Nephron (organoid): ENCODE results near the gene VAV2.

Experiments
- H3K27ac Mint-ChIP-seq, 3 experiments: 2 replicates each; pipeline ENCODE4 v1.8.0; 2020; ENCODE audit warnings: mixed read lengths in 3 of 3, mild to moderate bottlenecking in 2 of 3, moderate library complexity in 1 of 3
- H3K27me3 Mint-ChIP-seq: 2 replicates; pipeline ENCODE4 v1.8.0; 2021; ENCODE audit warnings: low read depth, mild to moderate bottlenecking, moderate library complexity, mixed read lengths
- H3K36me3 Mint-ChIP-seq: 2 replicates; pipeline ENCODE4 v1.8.0; 2020; ENCODE audit warnings: low read depth, mixed read lengths
- H3K4me1 Mint-ChIP-seq: 2 replicates; pipeline ENCODE4 v1.8.0; 2020; ENCODE audit warnings: mixed read lengths
- H3K4me3 Mint-ChIP-seq, 3 experiments: 2 replicates each; pipeline ENCODE4 v1.8.0; 2020; ENCODE audit warnings: mild to moderate bottlenecking in 3 of 3, mixed read lengths in 3 of 3, moderate library complexity in 2 of 3
- H3K9me3 Mint-ChIP-seq: 2 replicates; pipeline ENCODE4 v1.8.0; 2020; ENCODE audit warnings: mixed read lengths
- CTCF ChIP-seq, 3 experiments: fragments of 200-600 bp; sonication (generic); IDR thresholded peaks; one replicate each; pipeline ENCODE4 v1.5.0; 2021; ENCODE audit warnings: antibody characterized with exemption in 3 of 3; ENCODE audit not compliant: unreplicated experiment in 3 of 3

Gene VAV2

DNA sequence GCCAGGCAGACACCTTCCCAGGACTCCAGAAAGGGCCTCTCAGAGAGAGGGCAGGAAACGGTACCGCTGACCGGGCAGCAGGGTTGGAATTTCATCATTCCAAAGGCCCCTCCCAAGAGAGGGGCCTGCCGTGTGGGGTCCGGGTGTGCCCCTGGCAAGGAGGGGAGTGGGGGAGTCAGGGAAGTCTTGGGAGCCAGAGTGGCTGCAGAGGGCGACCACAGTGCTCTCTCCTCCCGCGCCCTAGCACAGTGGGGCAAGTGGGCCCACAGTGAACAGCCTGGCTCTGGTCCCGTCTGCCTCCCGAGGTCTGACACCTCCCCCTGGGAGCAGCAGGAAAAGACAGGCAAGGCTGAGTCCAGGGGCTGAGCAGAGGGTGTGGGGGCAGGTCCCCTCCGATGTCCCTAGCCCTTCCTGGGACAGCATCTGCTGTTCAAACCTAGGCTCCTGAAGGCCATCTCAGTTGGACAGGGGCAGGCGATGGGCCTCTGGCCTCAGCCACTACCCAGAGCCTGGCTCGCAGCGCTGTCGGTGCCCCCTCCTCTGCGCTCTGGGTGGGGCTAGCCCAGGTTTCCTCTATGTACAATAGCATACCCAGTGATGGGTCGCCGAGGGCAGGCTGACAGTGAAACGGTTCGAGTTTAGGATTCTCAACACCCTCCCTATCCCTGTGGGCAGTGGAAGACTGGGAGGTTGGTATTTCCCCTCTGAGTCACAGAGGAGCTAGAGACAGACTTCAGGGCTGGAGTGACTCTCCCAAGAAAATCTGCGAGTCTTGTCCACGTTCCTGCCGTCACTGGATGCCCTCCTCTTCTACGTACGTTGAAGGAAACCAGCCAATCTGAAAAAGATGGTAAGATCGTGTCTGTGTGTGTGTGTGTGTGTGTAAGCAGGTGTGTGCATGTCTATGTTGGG lies 228.6 kb downstream of the VAV2 start:
- Mint-ChIP-seq H3K36me3 (peaks cover 62% of the 10 kb centered on the region), H3K27ac (no peak overlapping the region), H3K9me3 (peaks cover 22% of the 10 kb centered on the region), H3K27me3 (no peaks in the 10 kb centered on the region), H3K4me3 (no peak overlapping the region), H3K4me1 (peaks cover under 1% of the 10 kb centered on the region)
- TF ChIP-seq CTCF (IDR thresholded peaks at IDR 0.05; ENCODE audit: unreplicated experiment in 3 of 3): no peak

- TF ChIP-seq CTCF (IDR thresholded peaks at IDR 0.05; ENCODE audit: unreplicated experiment in 3 of 3): no peak
These were observed 229.4 kb downstream of the VAV2 start for GRCh38 chr9:133762488-133763271.

GRCh38 chr9:133761641-133762248 lies 230.4 kb downstream of the VAV2 start:
- H3K4me3 Mint-ChIP-seq: no peak overlapping the region
- no peak overlapping the region for H3K27ac Mint-ChIP-seq
- peaks cover 8% of the 10 kb centered on the region for H3K4me1 Mint-ChIP-seq
- no peaks in the 10 kb centered on the region for H3K27me3 Mint-ChIP-seq
- H3K9me3 Mint-ChIP-seq: peaks cover 13% of the 10 kb centered on the region
- peaks cover 54% of the 10 kb centered on the region for H3K36me3 Mint-ChIP-seq
- no peak for TF ChIP-seq CTCF (IDR thresholded peaks at IDR 0.05; ENCODE audit: unreplicated experiment in 3 of 3)

More at GRCh38 chr9:133762488-133763271, 229.4 kb downstream of the VAV2 start:
- H3K27me3 Mint-ChIP-seq: no peaks in the 10 kb centered on the region
- no peak overlapping the region for H3K27ac Mint-ChIP-seq
- no peak overlapping the region for H3K4me3 Mint-ChIP-seq
- peaks cover 21% of the 10 kb centered on the region for H3K9me3 Mint-ChIP-seq
- H3K4me1 Mint-ChIP-seq: peaks cover 8% of the 10 kb centered on the region
- peaks cover 61% of the 10 kb centered on the region for H3K36me3 Mint-ChIP-seq

DNA sequence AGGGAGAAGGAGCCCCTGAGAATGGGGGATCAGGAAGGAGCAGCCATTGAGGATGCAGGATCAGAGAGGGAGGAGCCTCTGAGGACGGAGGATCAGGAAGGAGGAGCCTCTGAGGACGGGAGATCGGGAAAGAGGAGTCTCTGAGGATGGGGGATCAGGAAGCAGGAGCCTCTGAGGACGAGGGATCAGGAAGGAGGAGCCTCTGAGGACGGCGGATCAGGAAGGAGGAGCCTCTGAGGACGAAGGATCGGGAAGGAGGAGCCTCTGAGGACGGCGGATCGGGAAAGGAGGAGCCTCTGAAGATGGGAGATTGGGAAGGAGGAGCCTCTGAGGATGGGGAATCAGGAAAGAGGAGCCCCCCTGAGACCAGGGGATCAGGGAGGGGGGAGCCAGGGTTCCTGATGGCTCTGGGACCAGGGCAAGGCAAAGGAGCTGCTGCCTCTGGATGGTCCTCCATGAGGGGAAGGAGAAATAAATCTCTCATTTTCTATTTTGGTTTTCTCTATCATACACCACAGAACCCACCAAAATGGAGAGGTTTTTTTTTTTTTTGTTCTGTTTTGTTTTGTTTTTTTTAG lies 231.3 kb downstream of the VAV2 start:
- Mint-ChIP-seq H3K4me1 (peaks cover 8% of the 10 kb centered on the region), H3K36me3 (peaks cover 49% of the 10 kb centered on the region), H3K4me3 (no peak overlapping the region), H3K27ac (no peak overlapping the region), H3K9me3 (peaks cover 9% of the 10 kb centered on the region), H3K27me3 (no peaks in the 10 kb centered on the region)
- TF ChIP-seq CTCF (IDR thresholded peaks at IDR 0.05; ENCODE audit: unreplicated experiment in 3 of 3): no peak

- peaks cover 40% of the 10 kb centered on the region for H3K36me3 Mint-ChIP-seq
- peaks cover 13% of the 10 kb centered on the region for H3K4me1 Mint-ChIP-seq
- H3K27ac Mint-ChIP-seq: no peak overlapping the region
- H3K9me3 Mint-ChIP-seq: peaks cover 6% of the 10 kb centered on the region
- peaks cover 3% of the 10 kb centered on the region for H3K27me3 Mint-ChIP-seq
- H3K4me3 Mint-ChIP-seq: no peak overlapping the region
- TF ChIP-seq CTCF (IDR thresholded peaks at IDR 0.05; ENCODE audit: unreplicated experiment in 3 of 3): no peak
These were observed 232.2 kb downstream of the VAV2 start for GRCh38 chr9:133759946-133760345.
